ENCODE measurements around the gene ATL2.

ATL2 gene

GRCh38 chr2:38248707-38249106 lies 128.4 kb downstream of the ATL2 start:
- TF ChIP-seq, protein P1, sequence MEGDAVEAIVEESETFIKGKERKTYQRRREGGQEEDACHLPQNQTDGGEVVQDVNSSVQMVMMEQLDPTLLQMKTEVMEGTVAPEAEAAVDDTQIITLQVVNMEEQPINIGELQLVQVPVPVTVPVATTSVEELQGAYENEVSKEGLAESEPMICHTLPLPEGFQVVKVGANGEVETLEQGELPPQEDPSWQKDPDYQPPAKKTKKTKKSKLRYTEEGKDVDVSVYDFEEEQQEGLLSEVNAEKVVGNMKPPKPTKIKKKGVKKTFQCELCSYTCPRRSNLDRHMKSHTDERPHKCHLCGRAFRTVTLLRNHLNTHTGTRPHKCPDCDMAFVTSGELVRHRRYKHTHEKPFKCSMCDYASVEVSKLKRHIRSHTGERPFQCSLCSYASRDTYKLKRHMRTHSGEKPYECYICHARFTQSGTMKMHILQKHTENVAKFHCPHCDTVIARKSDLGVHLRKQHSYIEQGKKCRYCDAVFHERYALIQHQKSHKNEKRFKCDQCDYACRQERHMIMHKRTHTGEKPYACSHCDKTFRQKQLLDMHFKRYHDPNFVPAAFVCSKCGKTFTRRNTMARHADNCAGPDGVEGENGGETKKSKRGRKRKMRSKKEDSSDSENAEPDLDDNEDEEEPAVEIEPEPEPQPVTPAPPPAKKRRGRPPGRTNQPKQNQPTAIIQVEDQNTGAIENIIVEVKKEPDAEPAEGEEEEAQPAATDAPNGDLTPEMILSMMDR (IDR thresholded peaks at IDR 0.05; ENCODE audit: insufficient read depth, low read depth, low read length, missing control alignments) = no peak
- DNase-seq (ENCODE audit: low read depth) = no peak

DNA sequence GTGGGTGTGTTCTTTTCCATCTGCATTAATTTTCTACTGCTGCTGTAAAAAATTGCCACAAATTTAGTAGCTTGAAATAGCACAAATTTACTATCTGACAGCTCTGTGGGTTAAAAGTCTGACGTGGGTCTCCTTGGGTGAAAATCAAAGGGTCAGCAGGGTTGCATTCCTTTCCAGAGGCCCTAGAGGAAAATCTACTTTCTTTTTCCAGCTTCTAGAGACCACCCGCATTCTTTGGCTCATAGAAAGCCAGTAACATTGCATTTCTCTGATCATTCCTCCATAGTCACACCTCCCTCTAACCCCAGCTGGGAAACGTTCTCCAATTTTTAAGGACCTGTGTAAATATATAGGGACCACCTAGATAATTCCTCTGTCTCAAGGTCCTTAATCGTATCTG lies 128.8 kb downstream of the ATL2 start:
- TF ChIP-seq, protein P1 (IDR thresholded peaks at IDR 0.05; ENCODE audit: insufficient read depth, low read depth, low read length, missing control alignments) = no peak
- no peak for DNase-seq (ENCODE audit: low read depth)
- H3K4me3 ChIP-seq (ENCODE audit: low read length) = no peak overlapping the region

More at GRCh38 chr2:38248707-38249106, 128.4 kb downstream of the ATL2 start:
- no peak overlapping the region for H3K4me3 ChIP-seq (ENCODE audit: low read length)

DNA sequence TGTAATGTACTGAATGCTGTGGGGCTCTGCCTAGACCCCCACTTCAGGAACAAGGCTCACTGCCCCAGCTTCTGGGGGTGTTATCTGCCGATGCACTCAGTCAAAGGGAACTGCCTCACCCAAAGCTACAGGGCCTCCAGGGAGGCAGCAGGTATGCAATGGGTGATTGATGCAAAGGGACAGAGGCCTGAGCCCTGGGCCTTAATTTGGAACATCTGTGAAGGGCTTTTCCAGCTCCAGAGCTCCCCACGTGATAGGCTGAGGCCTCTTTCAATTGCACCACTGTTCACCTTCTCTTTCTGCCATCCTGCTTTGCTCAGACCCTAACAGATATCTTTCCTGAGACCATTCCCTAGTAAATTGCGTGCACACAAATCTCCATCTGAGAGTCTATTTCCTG lies 131.0 kb downstream of the ATL2 start:
- TF ChIP-seq, protein P1 (IDR thresholded peaks at IDR 0.05; ENCODE audit: insufficient read depth, low read depth, low read length, missing control alignments) = no peak
- DNase-seq (ENCODE audit: low read depth) = no peak
- H3K4me3 ChIP-seq (ENCODE audit: low read length) = no peak overlapping the region

- peak; percentile 66 for DNase-seq (ENCODE audit: low read depth)
- TF ChIP-seq, protein P1 (IDR thresholded peaks at IDR 0.05; ENCODE audit: insufficient read depth, low read depth, low read length, missing control alignments) = no peak
- no peak overlapping the region for H3K4me3 ChIP-seq (ENCODE audit: low read length)
Measured at GRCh38 chr2:38245114-38245641, 131.9 kb downstream of the ATL2 start.

GRCh38 chr2:38244301-38244700 lies 132.8 kb downstream of the ATL2 start:
- TF ChIP-seq, protein P1 (IDR thresholded peaks at IDR 0.05; ENCODE audit: insufficient read depth, low read depth, low read length, missing control alignments) = no peak
- no peak for DNase-seq (ENCODE audit: low read depth)

More at GRCh38 chr2:38244301-38244700, 132.8 kb downstream of the ATL2 start:
- no peak overlapping the region for H3K4me3 ChIP-seq (ENCODE audit: low read length)
